Karpas-422 (cell line): ENCODE data around the gene HIBCH. TPM values are rescaled to one million over a fixed set of nuclear protein-coding genes. Genes with fewer than 3 reads are reported as not detected.
"Not testable (repeated sequence)": the region's sequence is repeated elsewhere in the genome, so short reads cannot be mapped to it uniquely, and the experiment has no call there.

Experiments used
- DNase-seq: peaks from one replicate; pipeline ENCODE4 v3.0.0-alpha.2; 2015
- H2AFZ ChIP-seq: fragments of 200-600 bp; sonication (generic); 2 replicates; pipeline ENCODE4 v1.6.1; 2014; ENCODE audit warnings: antibody characterized with exemption, low read length, mixed read lengths
- H3K27ac ChIP-seq: fragments of 200-600 bp; sonication (generic); 2 replicates; pipeline ENCODE4 v1.5.1; 2014; ENCODE audit warnings: mild to moderate bottlenecking, low read length, moderate library complexity
- H3K27me3 ChIP-seq: fragments of 200-600 bp; sonication (generic); 2 replicates; pipeline ENCODE4 v1.6.1; 2014; ENCODE audit warnings: low read length, mixed read lengths
- H3K36me3 ChIP-seq: fragments of 200-600 bp; sonication (generic); 2 replicates; pipeline ENCODE4 v1.6.1; 2014; ENCODE audit warnings: low read length, mixed read lengths; ENCODE audit not compliant: insufficient read depth
- H3K4me1 ChIP-seq: fragments of 200-600 bp; sonication (generic); 2 replicates; pipeline ENCODE4 v1.6.1; 2014; ENCODE audit warnings: mild to moderate bottlenecking, low read length, mixed read lengths
- H3K4me2 ChIP-seq: fragments of 200-600 bp; sonication (generic); 2 replicates; pipeline ENCODE4 v1.6.1; 2014; ENCODE audit warnings: low read length, low read depth, mild to moderate bottlenecking; ENCODE audit not compliant: poor library complexity, severe bottlenecking
- H3K4me3 ChIP-seq: fragments of 200-600 bp; sonication (generic); 2 replicates; pipeline ENCODE4 v1.5.1; 2014; ENCODE audit warnings: mild to moderate bottlenecking, antibody characterized with exemption, low read length, mixed read lengths
- H3K79me2 ChIP-seq: fragments of 200-600 bp; sonication (generic); 2 replicates; pipeline ENCODE4 v1.6.1; 2014; ENCODE audit warnings: mild to moderate bottlenecking, low read length, mixed read lengths
- H3K9ac ChIP-seq: fragments of 200-600 bp; sonication (generic); 2 replicates; pipeline ENCODE4 v1.6.0; 2014; ENCODE audit warnings: low read length
- H3K9me2 ChIP-seq: fragments of 200-600 bp; sonication (generic), shearing (Covaris generic); replicated peaks from 2 replicates; pipeline ENCODE4 v1.6.0; 2014; ENCODE audit warnings: mild to moderate bottlenecking, low read length, moderate library complexity; ENCODE audit not compliant: insufficient read depth
- H3K9me3 ChIP-seq: fragments of 300-700, 200-600 bp; sonication (generic); 2 replicates; pipeline ENCODE4 v1.6.1; 2014; ENCODE audit warnings: low read length, mixed read lengths
- H4K20me1 ChIP-seq: fragments of 200-600 bp; sonication (generic); 2 replicates; pipeline ENCODE4 v1.6.1; 2014; ENCODE audit warnings: mild to moderate bottlenecking, antibody characterized with exemption, low read length, low read depth; ENCODE audit not compliant: insufficient read depth
- total RNA-seq: library from RNA; depleted of rRNA; stranded (reverse); fragments of >200 nt; shearing (Covaris generic); gene quantifications from 2 replicates; pipeline ENCODE4 v1.2.3, GENCODE V29; 2014; ENCODE audit warnings: low replicate concordance

Gene HIBCH
- total RNA-seq, 1 experiment from 2014 or later = 33.5 TPM

DNA sequence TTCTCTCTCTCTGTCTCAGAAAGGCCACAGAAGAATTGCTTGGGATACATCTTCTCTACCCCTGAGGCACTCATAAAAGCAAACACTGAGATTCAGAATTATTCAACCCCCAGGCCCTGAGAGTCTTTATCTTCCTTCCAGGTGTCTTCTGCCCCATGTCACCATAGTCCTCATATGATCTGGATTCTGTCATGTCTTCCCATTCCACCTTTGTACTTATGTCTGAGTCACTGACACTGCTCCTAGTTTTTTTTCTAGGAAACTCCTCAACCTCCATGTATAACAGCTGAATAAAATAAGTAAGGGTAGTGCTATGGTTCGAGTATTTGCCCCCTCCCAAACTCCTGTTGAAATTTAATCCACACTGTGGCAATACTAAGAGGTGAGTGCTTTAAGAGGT, 11.6 kb downstream of the HIBCH start:
- H4K20me1 ChIP-seq = no peaks in the 10 kb centered on the region
- no peak overlapping the region for H2AFZ ChIP-seq
- no peak overlapping the region for H3K4me3 ChIP-seq
- no peak for DNase-seq
- peaks cover 27% of the 10 kb centered on the region; the same call in 1 of the 2 replicates for H3K36me3 ChIP-seq
- no peak overlapping the region for H3K4me2 ChIP-seq
- H3K4me1 ChIP-seq = peaks cover 7% of the 10 kb centered on the region
- no peaks in the 10 kb centered on the region for H3K9me3 ChIP-seq
- no peaks in the 10 kb centered on the region for H3K9me2 ChIP-seq
- H3K9ac ChIP-seq = no peak overlapping the region
- H3K27me3 ChIP-seq = no peaks in the 10 kb centered on the region
- H3K79me2 ChIP-seq = peaks cover 93% of the 10 kb centered on the region
- H3K27ac ChIP-seq = no peak overlapping the region

DNA sequence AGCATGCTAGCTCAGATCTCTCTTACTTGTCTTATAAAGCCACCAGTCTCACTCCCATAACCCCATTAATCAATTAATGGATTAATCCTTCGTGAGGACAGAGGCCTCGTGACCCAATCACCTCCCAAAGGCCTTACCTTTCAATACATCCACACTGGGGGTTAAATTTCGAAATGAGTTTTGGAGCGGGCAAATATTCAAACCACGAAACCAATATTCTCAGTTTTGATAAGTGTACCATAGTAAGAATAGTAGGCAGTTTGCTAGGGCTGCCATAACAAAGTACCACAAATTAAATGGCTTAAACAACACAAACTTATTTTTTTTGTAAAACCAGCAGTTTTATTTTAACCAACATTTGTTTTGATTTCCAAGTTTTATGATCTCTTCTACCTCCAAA, 15.2 kb downstream of the HIBCH start:
- H3K9me3 ChIP-seq = no peaks in the 10 kb centered on the region

GRCh38 chr2:190303647-190304046, 16.0 kb downstream of the HIBCH start:
- H4K20me1 ChIP-seq = no peaks in the 10 kb centered on the region
- no peak for DNase-seq
- H2AFZ ChIP-seq = no peak overlapping the region
- no peak overlapping the region for H3K4me2 ChIP-seq
- H3K9me3 ChIP-seq = no peaks in the 10 kb centered on the region
- peaks cover 91% of the 10 kb centered on the region for H3K79me2 ChIP-seq
- no peaks in the 10 kb centered on the region for H3K27me3 ChIP-seq
- peaks cover 41% of the 10 kb centered on the region for H3K36me3 ChIP-seq
- peaks cover 11% of the 10 kb centered on the region for H3K4me1 ChIP-seq
- H3K4me3 ChIP-seq = no peak overlapping the region
- H3K9me2 ChIP-seq = no peaks in the 10 kb centered on the region
- H3K27ac ChIP-seq = no peak overlapping the region
- H3K9ac ChIP-seq = no peak overlapping the region

More for the DNA sequence above, 15.2 kb downstream of the HIBCH start:
- Histone ChIP-seq H3K27ac (no peak overlapping the region), H3K79me2 (peaks cover 95% of the 10 kb centered on the region), H3K4me1 (peaks cover 11% of the 10 kb centered on the region), H3K9ac (no peak overlapping the region), H3K9me2 (no peaks in the 10 kb centered on the region), H4K20me1 (no peaks in the 10 kb centered on the region), H3K4me2 (no peak overlapping the region), H3K27me3 (no peaks in the 10 kb centered on the region), H2AFZ (no peak overlapping the region), H3K36me3 (peaks cover 48% of the 10 kb centered on the region), H3K4me3 (no peak overlapping the region)
- DNase-seq = no peak

GRCh38 chr2:190302052-190302451, 17.6 kb downstream of the HIBCH start:
- Histone ChIP-seq H3K36me3 (peaks cover 34% of the 10 kb centered on the region), H3K9me3 (no peaks in the 10 kb centered on the region), H3K4me2 (no peak overlapping the region), H2AFZ (no peak overlapping the region), H3K79me2 (peaks cover 86% of the 10 kb centered on the region), H4K20me1 (no peaks in the 10 kb centered on the region), H3K9me2 (no peaks in the 10 kb centered on the region), H3K27me3 (no peaks in the 10 kb centered on the region), H3K27ac (no peak overlapping the region), H3K4me1 (peaks cover 13% of the 10 kb centered on the region), H3K9ac (no peak overlapping the region), H3K4me3 (no peak overlapping the region)
- no peak for DNase-seq

GRCh38 chr2:190301032-190301431, 18.6 kb downstream of the HIBCH start:
- peaks cover 33% of the 10 kb centered on the region for H3K36me3 ChIP-seq
- peaks cover 13% of the 10 kb centered on the region for H3K4me1 ChIP-seq
- no peaks in the 10 kb centered on the region for H4K20me1 ChIP-seq
- no peak for DNase-seq
- no peak overlapping the region for H3K4me2 ChIP-seq
- peaks cover 77% of the 10 kb centered on the region for H3K79me2 ChIP-seq
- no peaks in the 10 kb centered on the region for H3K9me2 ChIP-seq
- H3K4me3 ChIP-seq = no peak overlapping the region
- no peak overlapping the region for H3K27ac ChIP-seq
- no peak overlapping the region for H2AFZ ChIP-seq
- no peak overlapping the region for H3K9ac ChIP-seq
- H3K27me3 ChIP-seq = no peaks in the 10 kb centered on the region
- H3K9me3 ChIP-seq = no peaks in the 10 kb centered on the region

- H3K9ac ChIP-seq, H3K9me2 ChIP-seq, DNase-seq, H3K4me1 ChIP-seq, H3K4me3 ChIP-seq, H2AFZ ChIP-seq, H3K27ac ChIP-seq, H4K20me1 ChIP-seq, H3K4me2 ChIP-seq, H3K9me3 ChIP-seq, H3K27me3 ChIP-seq: not testable (repeated sequence)
- Histone ChIP-seq H3K79me2 (peaks cover 48% of the 10 kb centered on the region), H3K36me3 (peaks cover 41% of the 10 kb centered on the region)
These were observed 21.7 kb downstream of the HIBCH start for GRCh38 chr2:190297880-190298279.

DNA sequence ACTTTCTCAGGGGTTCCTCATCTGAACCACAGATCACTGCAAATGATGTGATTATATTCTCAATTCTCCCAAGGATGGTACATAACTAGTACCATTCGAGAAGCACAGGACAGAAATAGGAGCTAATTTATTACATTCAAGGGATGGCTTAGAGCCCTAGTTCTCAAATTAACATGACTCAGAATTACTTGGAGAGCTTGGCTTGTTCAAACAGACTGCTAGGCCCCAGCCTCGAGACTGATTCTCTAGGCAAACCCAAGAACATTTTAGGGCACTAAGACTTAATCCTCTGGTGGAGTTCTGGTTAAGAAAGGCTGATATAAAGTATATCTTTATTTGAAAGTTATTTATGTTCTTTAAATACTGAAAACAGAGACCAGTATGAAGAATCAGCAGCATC, 35.8 kb downstream of the HIBCH start:
- no peaks in the 10 kb centered on the region for H3K9me2 ChIP-seq
- H3K27ac ChIP-seq = no peak overlapping the region
- H3K9me3 ChIP-seq = no peaks in the 10 kb centered on the region
- H3K36me3 ChIP-seq = peaks cover 37% of the 10 kb centered on the region
- no peak for DNase-seq
- no peaks in the 10 kb centered on the region for H3K27me3 ChIP-seq
- no peak overlapping the region for H2AFZ ChIP-seq
- no peak overlapping the region for H3K4me3 ChIP-seq
- H3K4me2 ChIP-seq = no peak overlapping the region
- H4K20me1 ChIP-seq = no peaks in the 10 kb centered on the region
- no peaks in the 10 kb centered on the region for H3K79me2 ChIP-seq
- H3K4me1 ChIP-seq = no peaks in the 10 kb centered on the region
- H3K9ac ChIP-seq = no peak overlapping the region

- DNase-seq = no peak
- no peaks in the 10 kb centered on the region for H4K20me1 ChIP-seq
- H3K79me2 ChIP-seq = peaks cover 5% of the 10 kb centered on the region
- peaks cover 5% of the 10 kb centered on the region; the same call in 1 of the 2 replicates for H3K4me1 ChIP-seq
- peaks cover 32% of the 10 kb centered on the region for H3K36me3 ChIP-seq
- no peak overlapping the region for H3K9ac ChIP-seq
- H2AFZ ChIP-seq = no peak overlapping the region
- no peak overlapping the region for H3K4me3 ChIP-seq
- H3K27ac ChIP-seq = no peak overlapping the region
- H3K27me3 ChIP-seq = no peaks in the 10 kb centered on the region
- H3K9me2 ChIP-seq = no peaks in the 10 kb centered on the region
- no peak overlapping the region for H3K4me2 ChIP-seq
- H3K9me3 ChIP-seq = no peaks in the 10 kb centered on the region
These were observed 38.9 kb downstream of the HIBCH start for GRCh38 chr2:190280565-190281350.
